Adrenal gland (tissue), 12 donors: Measurements from ENCODE around the gene ANXA2R. TPM values are rescaled to one million over a fixed set of nuclear protein-coding genes. Genes with fewer than 3 reads are reported as not detected.

Experiments
- DNase-seq, 7 donors: peaks; one replicate each; pipeline ENCODE4 v3.0.0-alpha.2; 2019 to 2020
- H3K27ac ChIP-seq, 5 donors: fragments of 200-600 bp; sonication (generic) in 4 of 5; 1 replicate in 3 of 5; 2 replicates in 2 of 5; pipeline versions ENCODE4 v1.5.1 to v1.8.0; 2016 to 2020; ENCODE audit warnings: mild to moderate bottlenecking in 1 of 5
- H3K27me3 ChIP-seq: fragments of 200-600 bp; 2 replicates; pipeline ENCODE4 v1.8.0; 2021
- H3K36me3 ChIP-seq, 2 donors: fragments of 200-600 bp; replicated peaks in 1 of 2; 1 replicate in 1 of 2; 2 replicates in 1 of 2; pipeline versions ENCODE4 v1.5.1 to v1.8.0; 2018 to 2022
- H3K4me1 ChIP-seq, 2 donors: fragments of 200-600 bp; replicated peaks in 1 of 2; 1 replicate in 1 of 2; 2 replicates in 1 of 2; pipeline versions ENCODE4 v1.5.1 to v1.8.0; 2018 to 2021
- H3K4me3 ChIP-seq, 4 donors: fragments of 200-600 bp; sonication (generic) in 3 of 4; one replicate each; pipeline ENCODE4 v1.5.1; 2016 to 2018
- H3K9me3 ChIP-seq, 3 donors: fragments of 200-600 bp; sonication (generic) in 1 of 3; replicated peaks in 1 of 3; 1 replicate in 2 of 3; 2 replicates in 1 of 3; pipeline versions ENCODE4 v1.5.1 to v1.8.0; 2016 to 2021
- CTCF ChIP-seq, 6 experiments: fragments of 450-650 bp in 4 of 6; fragments of 200-600 bp in 2 of 6; sonication (generic) in 1 of 6; IDR thresholded peaks; 1 replicate in 5 of 6; 2 replicates in 1 of 6; pipeline versions ENCODE4 v1.5.1 to v1.8.0; 2016 to 2021; ENCODE audit warnings: antibody characterized with exemption in 6 of 6, mild to moderate bottlenecking in 2 of 6, moderate library complexity in 1 of 6
- POLR2A ChIP-seq, 2 donors: fragments of 450-650 bp; IDR thresholded peaks; one replicate each; pipeline ENCODE4 v1.6.1; 2017; ENCODE audit warnings: antibody characterized with exemption in 2 of 2, mild to moderate bottlenecking in 2 of 2, moderate library complexity in 1 of 2
- WGBS, 4 donors: extraction: QIAGEN DNeasy Blood & Tissue Kit in 2 of 4; methylation state at CpG; one replicate each; pipeline versions ENCODE4 v1.1.5 to v1.1.7; 2013 to 2017; 5-methylcytosine and 5-hydroxymethylcytosine counted together
- intact Hi-C, 2 donors: fragments of 100-400 bp; cut with DNase I; formaldehyde crosslinking; loops; one replicate each; pipeline versions ENCODE4 v1.14.1 to v1.15.0; 2022 to 2023
- polyA plus RNA-seq, 3 donors: library from polyadenylated mRNA; stranded (reverse); fragments of 200-250 nt in 2 of 3; fragments of 350-450 nt in 1 of 3; fragmentation: Illumina TruSeq in 1 of 3; extraction: RNeasy Lipid Tissue Mini Kit (QIAGEN cat#74804) in 1 of 3; gene quantifications; one replicate each; pipeline ENCODE4 v1.2.3, GENCODE V29; 2013 to 2014
- total RNA-seq, 9 donors: library from RNA; depleted of rRNA in 4 of 9; stranded (reverse); fragments of >200 nt in 4 of 9; fragments of 120-200 nt in 1 of 9; fragmentation: NEBNext Ultra II Directional in 1 of 9; extraction: Animal tissue kit (Norgen Biotek cat#: 25700) in 1 of 9; gene quantifications; one replicate each; pipeline versions ENCODE4 v1.1.0 to v1.2.4, GENCODE V29; 2013 to 2023
- donor health status: healthy with polysubstance abuse.
- donor health status: Bipolar disorder and iron deficiency.
- donor health status: DM: yes; HTN: yes; CAD: no.
- donor health status: DM: no; HTN: no; CAD: no.
- donor health status: DM: no; HTN: no; CAD: no.
- donor health status: DM: yes; HTN: yes; CAD: no.

The ANXA2R gene
- total and polyA plus RNA-seq, 12 donors: 0.30 to 5.2 (median 2.8) TPM

- Histone ChIP-seq H3K27me3 (no peaks in the 10 kb centered on the region), H3K27ac (peak overlapping the region; percentile 92 to 98 (median 95)), H3K9me3 (no peaks in the 10 kb centered on the region), H3K36me3 (no peaks in the 10 kb centered on the region), H3K4me1 (no peaks in the 10 kb centered on the region), H3K4me3 (peak overlapping the region in 3 of 4 donors; percentile 16 to 61 (median 39))
- 4 to 5% (median 4%) methylated on average over 14 to 71 of the region's 71 CpGs for WGBS, 4 donors
- intact Hi-C loops: loop anchor here (2.0 to 5.0 kb wide), 3 partner anchors 40 to 50 kb away; partner anchors contain the start of gene ANXA2R (in 1 of the 2)
- TF ChIP-seq POLR2A (IDR thresholded peaks at IDR 0.05) (peak in 1 of 2 donors; percentile 68), CTCF (IDR thresholded peaks at IDR 0.05) (no peak)
- peak; percentile 70 to 93 (median 87) for DNase-seq
Measured at GRCh38 chr5:42992088-42992879, 47.8 kb downstream of the ANXA2R start.

GRCh38 chr5:42991404-42992087 lies 48.6 kb downstream of the ANXA2R start:
- Histone ChIP-seq H3K27me3 (no peaks in the 10 kb centered on the region), H3K27ac (peak overlapping the region; percentile 92 to 98 (median 95)), H3K4me1 (no peaks in the 10 kb centered on the region), H3K36me3 (no peaks in the 10 kb centered on the region), H3K9me3 (no peaks in the 10 kb centered on the region), H3K4me3 (peak overlapping the region in 2 of 4 donors; percentile 39 to 61)
- TF ChIP-seq POLR2A (IDR thresholded peaks at IDR 0.05) (no peak), CTCF (IDR thresholded peaks at IDR 0.05) (no peak)
- intact Hi-C loops: loop anchor here (2.0 to 5.0 kb wide), 3 partner anchors 39 to 51 kb away; partner anchors contain the start of gene ANXA2R (in 1 of the 2)
- 40 to 44% (median 41%) methylated on average over 36 of the region's 36 CpGs for WGBS, 4 donors
- DNase-seq: peak in 1 of 7 donors; percentile 19

GRCh38 chr5:42990892-42991291 lies 49.2 kb downstream of the ANXA2R start:
- DNase-seq: no peak
- intact Hi-C loops: loop anchor here in 1 of 2 donors (5.0 kb wide), 2 partner anchors 39 to 51 kb away; partner anchors contain the start of gene ANXA2R
- no peak for TF ChIP-seq CTCF (IDR thresholded peaks at IDR 0.05)
- no peak for TF ChIP-seq POLR2A (IDR thresholded peaks at IDR 0.05)
- H3K9me3 ChIP-seq: no peaks in the 10 kb centered on the region
- peak overlapping the region in 2 of 5 donors; percentile 94 to 98 for H3K27ac ChIP-seq
- 85 to 89% (median 86%) methylated on average over 4 of the region's 4 CpGs for WGBS, 4 donors
- no peaks in the 10 kb centered on the region for H3K27me3 ChIP-seq
- H3K4me3 ChIP-seq: peak overlapping the region in 1 of 4 donors; percentile 61
- no peaks in the 10 kb centered on the region for H3K36me3 ChIP-seq
- no peaks in the 10 kb centered on the region for H3K4me1 ChIP-seq

Other genes with a start within 250 kb of the ANXA2R start
- 1,000 to 10,000 TPM in 3 of 9 donors, 100 to 1,000 TPM in 6; 253 to 1,654 (median 825) TPM for gene SELENOP, start 228.4 kb downstream of the ANXA2R start, total RNA-seq
- 100 to 1,000 TPM in 2 of 3 donors, 10 to 100 TPM in 1; 66.0 to 232 (median 127) TPM for gene SELENOP, start 228.4 kb downstream of the ANXA2R start, polyA plus RNA-seq
- gene ZNF131, start 80.6 kb upstream of the ANXA2R start, total RNA-seq: 10 to 100 TPM; 11.8 to 38.3 (median 27.2) TPM
- 10 to 100 TPM; 32.1 to 60.9 (median 50.2) TPM for gene ZNF131, start 80.6 kb upstream of the ANXA2R start, polyA plus RNA-seq
- gene NIM1K, start 151.9 kb upstream of the ANXA2R start, total RNA-seq: 1 to 10 TPM in 4 of 9 donors, under 1 TPM in 5; 0.18 to 3.0 (median 0.89) TPM
- gene NIM1K, start 151.9 kb upstream of the ANXA2R start, polyA plus RNA-seq: 1 to 10 TPM; 1.1 to 3.9 (median 2.2) TPM